GM12878 (cell line): ENCODE results near the gene CAV1. TPM values are rescaled to one million over a fixed set of nuclear protein-coding genes. Genes with fewer than 3 reads are reported as not detected.

Source experiments
- ATF3 ChIP-seq: IDR thresholded peaks from 2 replicates; pipeline ENCODE4 v1.6.1; 2011; ENCODE audit warnings: low read depth, mild to moderate bottlenecking, low read length, moderate library complexity, borderline replicate concordance; ENCODE audit errors: extremely low read depth
- E2F4 ChIP-seq: IDR thresholded peaks from 2 replicates; pipeline ENCODE4 v1.6.1; 2012; ENCODE audit warnings: low read depth, low read length, improper control_type of control experiment
- FOXM1 ChIP-seq: IDR thresholded peaks from 2 replicates; pipeline ENCODE4 v1.6.1; 2012; ENCODE audit warnings: low read depth, mild to moderate bottlenecking, inconsistent platforms, low read length, moderate library complexity
- GATAD2B ChIP-seq: fragments of 450-650 bp; conservative IDR thresholded peaks from 2 replicates; pipeline ENCODE4 v1.6.1; 2017; ENCODE audit warnings: low read depth, mild to moderate bottlenecking, moderate library complexity
- MAX ChIP-seq: IDR thresholded peaks from 2 replicates; pipeline ENCODE4 v1.6.1; 2012; ENCODE audit warnings: low read depth, low read length, improper control_type of control experiment
- MTA2 ChIP-seq: fragments of 450-650 bp; IDR thresholded peaks from 2 replicates; pipeline ENCODE4 v1.6.1; 2016; ENCODE audit warnings: low read depth, mild to moderate bottlenecking, moderate library complexity
- MYB ChIP-seq: fragments of 150-350 bp; IDR thresholded peaks from 2 replicates; pipeline ENCODE4 v1.6.1; 2014; ENCODE audit warnings: mild to moderate bottlenecking, low read depth, low read length, borderline replicate concordance
- MYC ChIP-seq: IDR thresholded peaks from 2 replicates; pipeline ENCODE4 v1.6.1; 2011; ENCODE audit warnings: mild to moderate bottlenecking, low read length, moderate library complexity, inconsistent platforms; ENCODE audit not compliant: insufficient read depth, insufficient replicate concordance, insufficient read length, severe bottlenecking
- NFXL1 ChIP-seq: fragments of 450-650 bp; IDR thresholded peaks from 2 replicates; pipeline ENCODE4 v1.6.1; 2017; ENCODE audit warnings: antibody characterized with exemption, mild to moderate bottlenecking, borderline replicate concordance
- NR2C2 ChIP-seq: IDR thresholded peaks from 2 replicates; pipeline ENCODE4 v1.6.1; 2011; ENCODE audit warnings: borderline replicate concordance, low read depth; ENCODE audit not compliant: control insufficient read depth, insufficient read length
- PAX8 ChIP-seq: fragments of 450-650 bp; IDR thresholded peaks from 2 replicates; pipeline ENCODE4 v1.6.1; 2017; ENCODE audit warnings: mild to moderate bottlenecking, moderate library complexity
- PKNOX1 ChIP-seq: fragments of 450-650 bp; IDR thresholded peaks from 2 replicates; pipeline ENCODE4 v1.6.1; 2016; ENCODE audit warnings: mild to moderate bottlenecking
- POU2F2 ChIP-seq: IDR thresholded peaks from 3 replicates; pipeline ENCODE4 v1.6.1; 2011; ENCODE audit warnings: low read depth, mild to moderate bottlenecking, low read length, borderline replicate concordance
- REST ChIP-seq: IDR thresholded peaks from 2 replicates; pipeline ENCODE4 v1.6.1; 2012; ENCODE audit warnings: mild to moderate bottlenecking, low read depth, low read length
- RFX5 ChIP-seq: IDR thresholded peaks from 2 replicates; pipeline ENCODE4 v1.6.1; 2011; ENCODE audit warnings: low read depth, low read length, improper control_type of control experiment
- RUNX3 ChIP-seq: IDR thresholded peaks from 2 replicates; pipeline ENCODE4 v1.6.1; 2012; ENCODE audit warnings: low read length, inconsistent platforms
- SMAD5 ChIP-seq: IDR thresholded peaks from 2 replicates; pipeline ENCODE4 v1.6.1; 2016; ENCODE audit warnings: antibody characterized with exemption, low read depth
- YBX1 ChIP-seq: fragments of 450-650 bp; IDR thresholded peaks from 2 replicates; pipeline ENCODE4 v1.6.1; 2016; ENCODE audit warnings: antibody characterized with exemption
- polyA plus RNA-seq, 11 experiments: library from polyadenylated mRNA; depleted of rRNA in 4 of 11; unstranded in 6 of 11; stranded (reverse) in 5 of 11; fragments of >200 nt; fragmentation: Nextera tagmentation in 4 of 11; fragmentation: Illumina TruSeq in 1 of 11; extraction: Ambion mirVana in 4 of 11; extraction: Trizol in 1 of 11; gene quantifications; 1 replicate in 1 of 11; 2 replicates in 10 of 11; pipeline versions ENCODE4 v1.2.1 to v1.2.3, GENCODE V29; 2011 to 2016; ENCODE audit warnings: inconsistent platforms in 2 of 11, missing spikeins in 2 of 11, low read depth in 1 of 11
- total RNA-seq, 4 experiments: library from RNA; depleted of rRNA in 3 of 4; stranded (reverse); fragments of >200 nt in 3 of 4; fragmentation: Illumina TruSeq in 1 of 4; extraction: Trizol in 1 of 4; gene quantifications; 2 replicates each; pipeline versions ENCODE4 v1.2.1 to v1.2.3, GENCODE V29; 2013 to 2021
- TF ChIP-seq, protein P1 (sequence below): fragments of 450-650 bp; IDR thresholded peaks from 2 replicates; pipeline ENCODE4 v1.6.1; 2017; ENCODE audit warnings: antibody characterized with exemption, mild to moderate bottlenecking, moderate library complexity

The CAV1 gene
- total and polyA plus RNA-seq, 10 of the 15 experiments (the other 5 are each of a cell fraction or from before 2014, with no cell fraction given), result 0.45 to 26.5 (median 2.0) TPM

DNA sequence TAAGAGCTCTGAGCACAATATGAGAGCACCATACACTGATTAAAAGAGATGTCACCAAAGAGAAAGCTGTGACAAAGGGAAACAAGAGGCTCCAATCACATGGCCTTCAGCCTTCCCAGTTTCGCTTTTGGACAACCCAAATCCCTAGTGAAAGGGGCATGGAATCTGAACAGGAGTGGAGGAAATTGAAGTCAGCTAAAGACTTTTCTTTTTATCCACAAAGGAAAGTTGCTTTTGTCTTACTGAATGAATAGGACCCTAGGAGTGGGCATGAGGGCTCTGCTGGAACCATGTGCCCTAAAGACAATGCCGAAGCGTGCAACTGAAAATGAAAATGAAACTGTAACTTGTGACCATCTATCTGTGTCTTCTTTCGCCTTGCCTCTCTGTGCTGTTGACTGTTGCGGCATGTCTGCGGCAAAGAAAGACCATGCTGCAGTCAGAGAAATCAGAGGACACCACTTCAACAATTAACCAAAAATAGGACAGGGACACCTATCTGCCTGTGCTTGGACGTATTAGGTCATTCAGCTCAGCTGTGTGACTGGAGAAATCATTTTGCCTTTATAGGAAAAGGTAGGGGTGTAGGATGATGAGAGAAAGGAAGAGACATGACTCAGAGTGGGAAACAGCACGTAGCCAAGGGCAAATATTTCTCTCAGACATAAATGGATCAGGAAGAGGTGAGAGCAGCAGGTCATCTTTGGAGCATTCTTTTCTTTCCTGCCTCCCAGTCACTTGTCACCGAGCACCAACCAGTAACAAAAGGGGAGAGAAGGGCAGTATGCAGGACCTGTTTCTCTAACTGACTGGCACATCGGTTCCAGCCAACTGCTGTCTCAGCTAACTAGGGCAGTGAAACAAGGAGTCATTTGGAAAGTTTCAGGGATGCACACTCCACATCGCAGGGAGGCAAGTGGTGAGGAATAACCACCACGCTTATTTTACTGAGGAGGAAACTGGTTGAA, 13.0 kb upstream of the CAV1 start (continued):
- no peak for TF ChIP-seq NR2C2
- TF ChIP-seq MAX, result peak; percentile 87; the same call in 1 of the 2 replicates
- TF ChIP-seq ATF3, result no peak
- TF ChIP-seq POU2F2, result no peak
- no peak for TF ChIP-seq E2F4
- TF ChIP-seq RUNX3, result peak; percentile 76
- no peak for TF ChIP-seq FOXM1
- no peak for TF ChIP-seq SMAD5
- peak; percentile 36; the same call in 1 of the 2 replicates for TF ChIP-seq PKNOX1
- no peak for TF ChIP-seq PAX8
- TF ChIP-seq GATAD2B, result no peak
- TF ChIP-seq REST, result no peak
- TF ChIP-seq MTA2, result no peak; the same call in 1 of the 2 replicates
- TF ChIP-seq YBX1, result no peak
- no peak for TF ChIP-seq MYB
- TF ChIP-seq RFX5, result 0 out of 2 replicates have a peak, but pooled peaks have one; percentile 32
- TF ChIP-seq, protein P1, sequence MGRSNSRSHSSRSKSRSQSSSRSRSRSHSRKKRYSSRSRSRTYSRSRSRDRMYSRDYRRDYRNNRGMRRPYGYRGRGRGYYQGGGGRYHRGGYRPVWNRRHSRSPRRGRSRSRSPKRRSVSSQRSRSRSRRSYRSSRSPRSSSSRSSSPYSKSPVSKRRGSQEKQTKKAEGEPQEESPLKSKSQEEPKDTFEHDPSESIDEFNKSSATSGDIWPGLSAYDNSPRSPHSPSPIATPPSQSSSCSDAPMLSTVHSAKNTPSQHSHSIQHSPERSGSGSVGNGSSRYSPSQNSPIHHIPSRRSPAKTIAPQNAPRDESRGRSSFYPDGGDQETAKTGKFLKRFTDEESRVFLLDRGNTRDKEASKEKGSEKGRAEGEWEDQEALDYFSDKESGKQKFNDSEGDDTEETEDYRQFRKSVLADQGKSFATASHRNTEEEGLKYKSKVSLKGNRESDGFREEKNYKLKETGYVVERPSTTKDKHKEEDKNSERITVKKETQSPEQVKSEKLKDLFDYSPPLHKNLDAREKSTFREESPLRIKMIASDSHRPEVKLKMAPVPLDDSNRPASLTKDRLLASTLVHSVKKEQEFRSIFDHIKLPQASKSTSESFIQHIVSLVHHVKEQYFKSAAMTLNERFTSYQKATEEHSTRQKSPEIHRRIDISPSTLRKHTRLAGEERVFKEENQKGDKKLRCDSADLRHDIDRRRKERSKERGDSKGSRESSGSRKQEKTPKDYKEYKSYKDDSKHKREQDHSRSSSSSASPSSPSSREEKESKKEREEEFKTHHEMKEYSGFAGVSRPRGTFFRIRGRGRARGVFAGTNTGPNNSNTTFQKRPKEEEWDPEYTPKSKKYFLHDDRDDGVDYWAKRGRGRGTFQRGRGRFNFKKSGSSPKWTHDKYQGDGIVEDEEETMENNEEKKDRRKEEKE, result no peak
- no peak for TF ChIP-seq NFXL1
- no peak for TF ChIP-seq MYC
